ENCODE measurements around the gene MYO16.

MYO16 gene

DNA sequence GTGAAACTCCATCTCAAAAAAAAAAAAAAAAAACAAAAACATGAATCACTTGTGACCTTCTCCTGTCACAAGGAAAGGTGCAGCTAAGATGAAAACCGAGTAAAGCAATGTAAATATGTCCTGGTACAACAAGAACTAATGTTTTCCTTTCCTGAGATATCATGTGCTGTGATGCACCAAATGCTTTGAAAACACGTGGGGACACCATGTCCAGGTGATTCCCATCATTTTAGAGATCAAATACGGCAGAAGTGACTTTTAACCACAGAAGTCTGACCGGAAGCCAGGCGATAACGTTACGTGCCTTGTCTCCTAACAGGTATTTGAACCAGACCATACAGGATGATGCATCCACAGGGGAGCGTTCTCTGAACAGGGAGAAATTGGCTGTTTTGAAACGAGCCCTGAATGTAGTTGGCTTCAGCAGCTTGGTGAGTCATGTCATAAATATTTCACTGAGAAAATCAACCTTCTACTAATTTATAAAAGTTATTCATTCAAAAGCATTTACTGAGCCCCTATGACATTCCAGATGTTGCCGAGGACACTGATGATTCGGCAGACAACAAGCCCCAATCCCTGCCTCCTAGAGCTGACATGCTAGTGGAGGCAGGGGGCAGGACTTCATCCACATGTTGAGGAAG lies 328.1 kb downstream of the MYO16 start:
- in situ Hi-C loops (cut with MboI; ENCODE audit: low sequenced_read_pairs, unreplicated experiment) = loop anchor here (25.0 kb wide), 1 partner anchor 1155 kb away; no protein-coding TSS in a partner anchor
- TF ChIP-seq, protein P1, sequence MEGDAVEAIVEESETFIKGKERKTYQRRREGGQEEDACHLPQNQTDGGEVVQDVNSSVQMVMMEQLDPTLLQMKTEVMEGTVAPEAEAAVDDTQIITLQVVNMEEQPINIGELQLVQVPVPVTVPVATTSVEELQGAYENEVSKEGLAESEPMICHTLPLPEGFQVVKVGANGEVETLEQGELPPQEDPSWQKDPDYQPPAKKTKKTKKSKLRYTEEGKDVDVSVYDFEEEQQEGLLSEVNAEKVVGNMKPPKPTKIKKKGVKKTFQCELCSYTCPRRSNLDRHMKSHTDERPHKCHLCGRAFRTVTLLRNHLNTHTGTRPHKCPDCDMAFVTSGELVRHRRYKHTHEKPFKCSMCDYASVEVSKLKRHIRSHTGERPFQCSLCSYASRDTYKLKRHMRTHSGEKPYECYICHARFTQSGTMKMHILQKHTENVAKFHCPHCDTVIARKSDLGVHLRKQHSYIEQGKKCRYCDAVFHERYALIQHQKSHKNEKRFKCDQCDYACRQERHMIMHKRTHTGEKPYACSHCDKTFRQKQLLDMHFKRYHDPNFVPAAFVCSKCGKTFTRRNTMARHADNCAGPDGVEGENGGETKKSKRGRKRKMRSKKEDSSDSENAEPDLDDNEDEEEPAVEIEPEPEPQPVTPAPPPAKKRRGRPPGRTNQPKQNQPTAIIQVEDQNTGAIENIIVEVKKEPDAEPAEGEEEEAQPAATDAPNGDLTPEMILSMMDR (IDR thresholded peaks at IDR 0.05; ENCODE audit: borderline replicate concordance, control extremely low read depth, extremely low read depth, insufficient read depth, missing control alignments) = no peak
- no peak for DNase-seq (ENCODE audit: low spot score)

DNA sequence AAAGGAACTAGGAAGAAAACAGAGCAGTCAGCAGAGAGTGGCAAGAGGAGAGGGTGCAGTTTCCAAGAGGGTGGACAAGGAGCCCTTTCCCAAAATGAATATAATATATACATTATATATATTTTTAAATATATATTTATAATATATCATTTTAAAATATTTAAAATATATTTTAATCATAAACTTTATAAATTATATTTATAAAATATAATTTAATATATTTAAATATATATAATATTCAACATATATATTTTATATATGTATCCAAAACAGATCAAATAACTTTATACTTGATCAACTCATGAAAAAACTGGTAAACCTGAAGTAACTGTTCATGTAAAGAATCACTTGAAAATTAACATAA lies 328.6 kb downstream of the MYO16 start:
- DNase-seq (ENCODE audit: low spot score) = no peak
- in situ Hi-C loops (cut with MboI; ENCODE audit: low sequenced_read_pairs, unreplicated experiment) = loop anchor here (25.0 kb wide), 1 partner anchor 1154 kb away; no protein-coding TSS in a partner anchor

DNA sequence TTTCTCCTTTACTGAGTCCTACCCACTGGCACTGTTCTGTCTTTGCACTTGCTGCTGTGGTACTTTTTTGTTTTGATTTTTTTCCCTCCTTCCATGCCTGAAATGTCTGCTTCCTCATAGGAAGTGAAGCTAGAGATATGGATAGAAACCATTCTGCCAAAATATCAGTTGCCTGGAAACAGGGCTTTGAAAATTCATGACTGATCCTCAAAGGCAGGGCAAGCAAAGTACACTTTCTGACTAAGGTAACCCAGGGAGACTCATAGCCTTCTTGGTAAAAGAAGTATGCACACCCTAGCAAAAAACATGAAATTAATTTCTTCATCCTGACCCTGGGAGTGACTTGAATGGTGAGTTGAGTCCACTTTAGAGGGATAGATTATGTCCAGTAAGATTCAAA lies 329.8 kb downstream of the MYO16 start:
- DNase-seq (ENCODE audit: low spot score) = no peak
- TF ChIP-seq, protein P1 (IDR thresholded peaks at IDR 0.05; ENCODE audit: borderline replicate concordance, control extremely low read depth, extremely low read depth, insufficient read depth, missing control alignments) = no peak
- in situ Hi-C loops (cut with MboI; ENCODE audit: low sequenced_read_pairs, unreplicated experiment) = loop anchor here (25.0 kb wide), 1 partner anchor 1153 kb away; no protein-coding TSS in a partner anchor

More for the DNA sequence above, 328.6 kb downstream of the MYO16 start:
- TF ChIP-seq, protein P1 (IDR thresholded peaks at IDR 0.05; ENCODE audit: borderline replicate concordance, control extremely low read depth, extremely low read depth, insufficient read depth, missing control alignments) = no peak

GRCh38 chr13:108960006-108960405 lies 330.6 kb downstream of the MYO16 start:
- TF ChIP-seq, protein P1 (IDR thresholded peaks at IDR 0.05; ENCODE audit: borderline replicate concordance, control extremely low read depth, extremely low read depth, insufficient read depth, missing control alignments) = no peak
- no peak for DNase-seq (ENCODE audit: low spot score)
- in situ Hi-C loops (cut with MboI; ENCODE audit: low sequenced_read_pairs, unreplicated experiment) = loop anchor here (25.0 kb wide), 1 partner anchor 1152 kb away; no protein-coding TSS in a partner anchor

DNA sequence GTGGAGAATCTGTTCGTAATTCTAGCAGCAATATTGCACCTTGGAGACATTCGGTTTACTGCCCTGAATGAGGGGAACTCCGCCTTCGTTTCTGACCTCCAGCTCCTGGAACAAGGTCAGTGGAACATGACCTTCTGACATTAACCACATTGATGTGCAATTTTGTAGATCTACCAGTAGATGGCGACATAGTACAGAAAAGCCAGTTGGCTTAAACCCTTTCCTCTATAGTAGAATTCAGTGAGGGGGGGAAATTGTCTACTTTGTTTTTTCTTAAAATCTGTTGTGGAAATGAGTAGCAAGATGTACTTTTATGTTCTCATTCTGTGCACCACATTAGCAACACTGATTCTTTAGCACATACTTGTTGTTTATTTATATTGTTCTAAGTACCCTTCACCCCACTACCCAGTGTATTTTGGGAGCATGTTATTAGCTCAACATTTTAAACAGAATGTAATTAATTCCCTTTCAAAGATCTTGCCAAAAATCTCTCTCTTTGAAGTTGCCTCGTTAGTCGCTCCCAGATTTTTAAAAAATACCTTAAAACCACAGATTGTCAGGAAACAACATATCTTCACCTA lies 332.2 kb downstream of the MYO16 start:
- TF ChIP-seq, protein P1 (IDR thresholded peaks at IDR 0.05; ENCODE audit: borderline replicate concordance, control extremely low read depth, extremely low read depth, insufficient read depth, missing control alignments) = peak; percentile 67
- peak; percentile 49 for DNase-seq (ENCODE audit: low spot score)
- in situ Hi-C loops (cut with MboI; ENCODE audit: low sequenced_read_pairs, unreplicated experiment) = loop anchor here (25.0 kb wide), 1 partner anchor 1151 kb away; no protein-coding TSS in a partner anchor

DNA sequence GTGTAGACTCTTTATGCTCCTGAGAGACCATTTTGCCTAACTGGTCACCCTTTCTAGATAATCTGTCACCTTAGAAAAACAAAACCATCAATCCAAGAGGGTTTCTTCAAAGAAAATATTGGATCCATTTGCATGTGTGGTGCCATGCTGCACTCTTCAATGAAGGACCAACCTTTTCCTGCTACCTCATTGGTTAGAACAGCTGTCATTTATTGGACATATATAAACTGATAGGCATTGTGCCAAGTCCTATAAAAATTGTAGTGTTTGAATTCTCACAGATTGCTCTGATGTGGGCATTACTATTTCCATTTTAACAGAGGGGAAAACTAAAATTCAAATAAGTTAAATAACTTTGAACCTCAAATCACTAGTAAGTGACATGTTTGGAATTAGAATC lies 333.2 kb downstream of the MYO16 start:
- in situ Hi-C loops (cut with MboI; ENCODE audit: low sequenced_read_pairs, unreplicated experiment) = loop anchor here (25.0 kb wide), 1 partner anchor 1150 kb away; no protein-coding TSS in a partner anchor
- DNase-seq (ENCODE audit: low spot score) = no peak
- TF ChIP-seq, protein P1 (IDR thresholded peaks at IDR 0.05; ENCODE audit: borderline replicate concordance, control extremely low read depth, extremely low read depth, insufficient read depth, missing control alignments) = no peak

All from GM13976 (cell line).